Testis (tissue), 3 donors: Measurements from ENCODE around the gene ZNF768. TPM values are rescaled to one million over a fixed set of nuclear protein-coding genes. Genes with fewer than 3 reads are reported as not detected.

ENCODE experiments used
- DNase-seq: peaks from one replicate; pipeline ENCODE4 v3.0.0-alpha.2; 2019
- H3K27ac ChIP-seq, 2 donors: fragments of 200-600 bp; sonication (generic); one replicate each; pipeline ENCODE4 v1.5.1; 2019
- H3K27me3 ChIP-seq: fragments of 200-600 bp; sonication (generic); one replicate; pipeline ENCODE4 v1.5.1; 2019
- H3K36me3 ChIP-seq: fragments of 200-600 bp; sonication (generic); one replicate; pipeline ENCODE4 v1.5.1; 2017; ENCODE audit warnings: low read depth; ENCODE audit errors: missing control alignments
- H3K4me1 ChIP-seq: fragments of 200-600 bp; sonication (generic); one replicate; pipeline ENCODE4 v1.5.1; 2019
- H3K4me3 ChIP-seq, 2 donors: fragments of 200-600 bp; sonication (generic); one replicate each; pipeline ENCODE4 v1.5.1; 2017 to 2019
- H3K9me3 ChIP-seq: fragments of 200-600 bp; sonication (generic); one replicate; pipeline ENCODE4 v1.5.1; 2017
- POLR2A ChIP-seq: fragments of 450-650 bp; IDR thresholded peaks from one replicate; pipeline ENCODE4 v1.6.1; 2017; ENCODE audit warnings: antibody characterized with exemption, mild to moderate bottlenecking, moderate library complexity
- whole genome bisulfite sequencing, 2 donors: methylation state at CpG; one replicate each; pipeline ENCODE4 v1.1.5; 2018; 5-methylcytosine and 5-hydroxymethylcytosine counted together
- intact Hi-C: fragments of 100-400 bp; cut with DNase I; formaldehyde crosslinking; loops from one replicate; pipeline ENCODE4 v1.15.1; 2023; ENCODE audit warnings: low total_unique reads
- polyA plus RNA-seq: library from polyadenylated mRNA; stranded (reverse); fragments of 350-450 nt; fragmentation: Illumina TruSeq; extraction: RNeasy Lipid Tissue Mini Kit (QIAGEN cat#74804); gene quantifications from one replicate; pipeline ENCODE4 v1.2.3, GENCODE V29; 2014; ENCODE audit warnings: low read depth, low replicate concordance; ENCODE audit not compliant: insufficient read depth
- total RNA-seq, 2 donors: library from RNA; depleted of rRNA; stranded (reverse); fragments of >200 nt; gene quantifications; one replicate each; pipeline ENCODE4 v1.2.3, GENCODE V29; 2016
- TF ChIP-seq, protein P1 (sequence below), 3 experiments: fragments of 450-650 bp in 2 of 3; fragments of 200-600 bp in 1 of 3; sonication (generic) in 1 of 3; IDR thresholded peaks; one replicate each; pipeline ENCODE4 v1.5.1; 2016 to 2019; ENCODE audit warnings: antibody characterized with exemption in 3 of 3, mild to moderate bottlenecking in 2 of 3, moderate library complexity in 1 of 3

ZNF768 gene
- total and polyA plus RNA-seq, 3 donors from 2014 or later, result 52.2 to 64.3 (median 52.3) TPM

DNA sequence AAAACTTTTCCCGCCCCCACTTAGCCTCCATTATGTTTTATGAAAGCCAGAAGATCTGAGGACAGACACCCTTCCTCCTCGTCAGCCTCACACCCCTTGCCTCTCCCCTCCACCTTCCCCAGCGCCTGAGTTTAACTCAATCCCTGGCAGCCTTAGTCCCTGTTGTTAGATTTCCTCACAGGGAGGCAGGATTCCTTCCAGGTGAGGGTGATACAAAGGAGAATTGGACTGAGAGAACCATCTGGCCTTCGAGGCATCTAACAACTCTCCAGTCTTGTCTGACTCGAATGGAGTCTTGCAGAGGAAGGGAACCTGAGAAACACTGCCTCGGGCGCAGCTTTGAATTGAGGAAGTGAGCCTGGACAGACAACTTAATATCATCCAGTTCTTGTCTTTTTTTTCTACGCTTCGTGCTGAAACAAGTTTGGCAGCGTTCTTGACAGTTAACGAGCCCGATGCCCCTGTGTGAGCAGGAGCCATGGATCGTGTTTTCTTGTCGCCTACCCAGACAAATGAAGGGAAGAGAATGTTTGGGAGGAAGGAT lies 1.3 kb upstream of the ZNF768 start:
- Histone ChIP-seq H3K36me3 (no peaks in the 10 kb centered on the region), H3K4me3 (peak overlapping the region; percentile 89 to 96), H3K4me1 (peaks cover 16% of the 10 kb centered on the region), H3K9me3 (no peaks in the 10 kb centered on the region), H3K27ac (peak overlapping the region; percentile 96 to 99), H3K27me3 (no peaks in the 10 kb centered on the region)
- TF ChIP-seq POLR2A, result no peak
- TF ChIP-seq, protein P1, sequence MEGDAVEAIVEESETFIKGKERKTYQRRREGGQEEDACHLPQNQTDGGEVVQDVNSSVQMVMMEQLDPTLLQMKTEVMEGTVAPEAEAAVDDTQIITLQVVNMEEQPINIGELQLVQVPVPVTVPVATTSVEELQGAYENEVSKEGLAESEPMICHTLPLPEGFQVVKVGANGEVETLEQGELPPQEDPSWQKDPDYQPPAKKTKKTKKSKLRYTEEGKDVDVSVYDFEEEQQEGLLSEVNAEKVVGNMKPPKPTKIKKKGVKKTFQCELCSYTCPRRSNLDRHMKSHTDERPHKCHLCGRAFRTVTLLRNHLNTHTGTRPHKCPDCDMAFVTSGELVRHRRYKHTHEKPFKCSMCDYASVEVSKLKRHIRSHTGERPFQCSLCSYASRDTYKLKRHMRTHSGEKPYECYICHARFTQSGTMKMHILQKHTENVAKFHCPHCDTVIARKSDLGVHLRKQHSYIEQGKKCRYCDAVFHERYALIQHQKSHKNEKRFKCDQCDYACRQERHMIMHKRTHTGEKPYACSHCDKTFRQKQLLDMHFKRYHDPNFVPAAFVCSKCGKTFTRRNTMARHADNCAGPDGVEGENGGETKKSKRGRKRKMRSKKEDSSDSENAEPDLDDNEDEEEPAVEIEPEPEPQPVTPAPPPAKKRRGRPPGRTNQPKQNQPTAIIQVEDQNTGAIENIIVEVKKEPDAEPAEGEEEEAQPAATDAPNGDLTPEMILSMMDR (IDR thresholded peaks at IDR 0.05), result no peak
- DNase-seq, result no peak
- 14 to 18% methylated on average over 14 of the region's 14 CpGs for WGBS, 2 donors
- intact Hi-C loops, result no loop called here

DNA sequence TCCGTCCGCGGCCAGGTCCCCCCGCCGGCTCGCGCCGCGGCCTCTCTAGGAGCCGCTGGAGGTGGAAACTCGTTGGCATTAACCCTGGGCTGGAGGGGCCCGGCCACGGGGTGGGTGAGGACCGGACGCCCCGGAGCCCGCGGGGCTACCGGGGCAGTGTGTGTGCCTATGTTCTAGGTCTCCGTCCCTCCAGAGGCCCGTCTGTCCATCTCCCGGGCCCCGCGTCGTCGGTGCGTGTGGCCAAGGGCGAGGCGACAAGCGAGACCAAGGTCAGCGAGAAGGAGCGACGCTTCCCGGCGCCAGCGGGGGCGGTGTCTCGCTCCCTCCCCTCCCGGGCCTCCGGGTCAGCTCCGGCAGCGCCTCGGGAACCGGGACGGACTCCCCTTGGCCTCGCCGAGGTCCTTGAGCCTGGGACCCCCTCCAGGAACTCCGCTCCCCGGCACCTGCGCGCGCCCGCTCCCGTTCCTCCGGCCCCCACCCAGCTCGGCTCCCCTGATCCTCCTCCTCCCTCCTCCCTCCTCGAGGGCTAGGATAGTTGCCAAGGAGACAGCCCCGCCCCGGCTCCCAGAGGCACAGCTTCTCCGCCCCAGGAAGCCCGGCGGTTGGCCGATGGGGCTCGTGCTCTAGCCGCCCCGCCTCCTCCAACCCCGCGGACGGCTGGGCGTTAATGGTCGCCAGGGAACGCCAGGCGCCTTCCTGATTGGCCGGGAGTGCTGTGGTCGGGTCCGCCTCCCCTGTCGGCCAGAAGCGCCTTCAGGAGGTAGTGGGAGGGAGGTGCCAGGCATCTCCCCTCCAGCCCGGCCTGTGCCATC lies 663 bp upstream of the ZNF768 start:
- TF ChIP-seq, protein P1 (IDR thresholded peaks at IDR 0.05), result peak in 2 of 3 experiments; percentile 2 to 30
- no peak for TF ChIP-seq POLR2A
- Histone ChIP-seq H3K9me3 (no peaks in the 10 kb centered on the region), H3K4me3 (peak overlapping the region; percentile 89 to 96), H3K4me1 (peaks cover 16% of the 10 kb centered on the region), H3K27me3 (no peaks in the 10 kb centered on the region), H3K27ac (peak overlapping the region; percentile 96 to 99), H3K36me3 (no peaks in the 10 kb centered on the region)
- intact Hi-C loops, result no loop called here
- DNase-seq, result peak; percentile 99
- WGBS, 2 donors, result 0% methylated on average over 2 to 74 of the region's 79 CpGs

DNA sequence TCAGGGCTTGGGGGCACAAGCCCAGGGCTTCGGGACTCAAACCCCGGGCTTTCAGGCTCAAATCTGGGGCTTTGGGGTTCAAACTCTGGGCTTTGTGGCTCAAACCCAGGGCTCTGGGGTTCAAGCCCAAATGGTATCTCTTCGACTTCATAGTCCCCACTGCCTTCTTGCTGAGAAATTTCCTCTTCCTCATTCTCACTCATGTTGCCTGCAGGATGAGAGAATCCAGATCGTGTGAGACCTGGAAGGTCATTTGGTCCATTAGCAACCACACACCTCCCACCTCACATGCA lies 576 bp downstream of the ZNF768 start:
- Histone ChIP-seq H3K36me3 (no peaks in the 10 kb centered on the region), H3K27ac (peak overlapping the region; percentile 33 to 99), H3K9me3 (no peaks in the 10 kb centered on the region), H3K27me3 (no peaks in the 10 kb centered on the region), H3K4me1 (peaks cover 16% of the 10 kb centered on the region), H3K4me3 (peak overlapping the region; percentile 89 to 96)
- no peak for DNase-seq
- intact Hi-C loops, result no loop called here
- 40 to 49% methylated on average over 4 of the region's 4 CpGs for WGBS, 2 donors
- TF ChIP-seq, protein P1 (IDR thresholded peaks at IDR 0.05), result no peak
- TF ChIP-seq POLR2A, result no peak

DNA sequence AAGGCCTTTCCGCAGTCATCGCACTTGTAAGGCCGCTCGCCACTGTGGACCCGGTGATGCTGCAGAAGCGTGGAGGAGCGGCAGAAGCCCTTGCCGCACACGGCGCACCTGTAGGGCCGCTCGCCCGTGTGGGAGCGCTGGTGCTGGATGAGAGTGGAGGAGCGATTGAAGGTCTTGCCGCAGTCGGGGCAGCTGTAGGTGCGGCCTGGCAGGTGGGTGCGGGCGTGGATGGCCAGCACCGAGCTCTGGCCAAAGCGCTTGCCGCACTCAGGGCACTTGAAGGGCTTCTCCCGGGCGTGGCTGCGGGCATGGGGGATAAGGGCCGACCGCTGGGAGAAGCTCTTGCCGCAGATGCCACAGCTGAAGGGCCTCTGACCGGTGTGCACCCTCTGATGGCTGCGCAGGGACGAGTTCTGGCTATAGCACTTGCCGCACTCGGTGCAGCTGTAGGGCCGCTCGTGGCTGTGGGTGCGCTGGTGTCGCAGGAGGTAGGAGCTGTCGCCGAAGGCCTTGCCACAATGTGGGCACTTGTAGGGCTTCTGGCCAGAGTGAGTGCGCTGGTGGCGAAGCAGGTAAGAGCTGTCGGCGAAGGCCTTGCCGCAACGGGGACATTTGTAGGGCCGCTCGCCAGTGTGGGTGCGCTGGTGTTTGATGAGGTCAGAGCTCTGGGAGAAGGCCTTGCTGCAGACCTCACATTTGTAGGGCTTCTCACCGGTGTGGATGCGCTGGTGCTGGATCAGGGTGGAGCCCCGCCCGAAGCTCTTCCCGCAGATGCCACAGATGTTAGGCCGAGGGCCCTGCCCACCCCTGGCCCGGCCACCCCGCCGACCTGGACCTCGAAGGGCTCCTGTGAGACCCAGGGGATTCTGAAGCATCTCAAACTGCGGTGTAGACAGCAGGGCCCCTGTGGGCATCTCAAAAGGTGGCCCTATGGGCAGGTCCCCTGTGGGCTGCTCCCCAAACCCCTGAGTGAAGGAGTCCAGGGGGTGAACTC lies 1.5 kb downstream of the ZNF768 start:
- DNase-seq, result no peak
- peak overlapping the region in 1 of 2 donors; percentile 12 for H3K4me3 ChIP-seq
- H3K36me3 ChIP-seq, result no peaks in the 10 kb centered on the region
- H3K27me3 ChIP-seq, result no peaks in the 10 kb centered on the region
- no peak overlapping the region for H3K27ac ChIP-seq
- H3K4me1 ChIP-seq, result peaks cover 16% of the 10 kb centered on the region
- 76 to 85% methylated on average over 28 to 55 of the region's 60 CpGs for whole genome bisulfite sequencing, 2 donors
- TF ChIP-seq, protein P1 (IDR thresholded peaks at IDR 0.05), result no peak
- TF ChIP-seq POLR2A, result no peak
- no peaks in the 10 kb centered on the region for H3K9me3 ChIP-seq
- intact Hi-C loops, result no loop called here
